ENCODE measurements around the gene SGMS2.
A peak's percentile ranks its signal among the peaks of the same experiment; 100 is the strongest.
"Not testable (repeated sequence)": the region's sequence is repeated elsewhere in the genome, so short reads cannot be mapped to it uniquely, and the experiment has no call there.

SGMS2 gene

GRCh38 chr4:107897823-107898222 lies 73.1 kb downstream of the SGMS2 start:
- H3K9ac ChIP-seq (ENCODE audit: low read depth, low read length): no peak overlapping the region
- no peaks in the 10 kb centered on the region for H3K36me3 ChIP-seq (ENCODE audit: insufficient read depth, low read length)
- H3K4me1 ChIP-seq (ENCODE audit: insufficient read depth, low read length): no peaks in the 10 kb centered on the region
- no peaks in the 10 kb centered on the region for H3K27me3 ChIP-seq (ENCODE audit: insufficient read depth, low read length)
- no peak overlapping the region for H3K4me3 ChIP-seq (ENCODE audit: low read length)
- H3K27ac ChIP-seq (ENCODE audit: low read depth, low read length): no peak overlapping the region
- no peaks in the 10 kb centered on the region for H3K9me3 ChIP-seq (ENCODE audit: insufficient read depth, low read depth, low read length)

GRCh38 chr4:107900067-107900466 lies 75.3 kb downstream of the SGMS2 start:
- WGBS: 93% methylated on average over 4 of the region's 4 CpGs
- H3K27ac ChIP-seq (ENCODE audit: low read depth, low read length): no peak overlapping the region

GRCh38 chr4:107900508-107900907 lies 75.8 kb downstream of the SGMS2 start:
- whole genome bisulfite sequencing: 90% methylated on average over 2 of the region's 3 CpGs

More at GRCh38 chr4:107900067-107900466, 75.3 kb downstream of the SGMS2 start:
- Histone ChIP-seq H3K9ac (ENCODE audit: low read depth, low read length) (no peak overlapping the region), H3K9me3 (ENCODE audit: insufficient read depth, low read depth, low read length) (no peaks in the 10 kb centered on the region), H3K36me3 (ENCODE audit: insufficient read depth, low read length) (no peaks in the 10 kb centered on the region), H3K27me3 (ENCODE audit: insufficient read depth, low read length) (no peaks in the 10 kb centered on the region), H3K4me1 (ENCODE audit: insufficient read depth, low read length) (no peaks in the 10 kb centered on the region), H3K4me3 (ENCODE audit: low read length) (no peak overlapping the region)

DNA sequence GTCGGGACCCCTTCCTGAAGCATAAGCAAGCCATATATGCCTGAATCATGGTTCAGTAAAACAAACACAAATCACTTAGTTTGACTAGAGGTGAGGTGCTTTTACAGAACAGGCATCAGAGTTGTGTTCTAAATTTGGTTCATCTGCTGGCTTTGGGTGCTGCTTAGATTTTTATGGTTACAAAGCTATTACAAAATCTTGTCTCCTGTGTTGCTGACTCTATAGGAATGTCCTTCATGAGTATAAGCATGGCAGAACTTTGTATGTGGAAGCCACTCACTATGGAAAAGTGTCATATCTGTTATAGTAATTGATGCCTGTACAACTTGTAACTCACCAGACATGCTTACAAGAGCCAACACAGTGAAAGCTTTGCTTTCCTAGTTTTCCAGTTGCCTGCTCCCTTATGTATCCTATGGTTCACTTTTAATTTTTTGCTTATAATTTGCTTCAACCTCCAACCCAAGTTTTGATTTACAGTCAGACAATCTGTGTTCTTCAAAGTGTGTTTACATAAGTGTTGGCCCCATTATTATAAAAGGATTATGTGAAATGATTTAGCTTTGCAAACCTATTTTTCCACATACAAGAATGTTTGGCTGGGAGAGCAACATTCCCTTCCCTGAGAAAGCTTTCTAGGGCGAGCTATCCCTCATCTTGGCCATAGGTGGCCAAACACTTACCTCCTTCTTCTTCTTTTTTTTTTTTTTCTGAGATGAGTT lies 76.6 kb downstream of the SGMS2 start:
- 89% methylated on average over 2 of the region's 2 CpGs for WGBS
- no peak overlapping the region for H3K9ac ChIP-seq (ENCODE audit: low read depth, low read length)
- no peaks in the 10 kb centered on the region for H3K27me3 ChIP-seq (ENCODE audit: insufficient read depth, low read length)
- H3K36me3 ChIP-seq (ENCODE audit: insufficient read depth, low read length): no peaks in the 10 kb centered on the region
- H3K4me1 ChIP-seq (ENCODE audit: insufficient read depth, low read length): peaks cover 5% of the 10 kb centered on the region
- no peak overlapping the region for H3K4me3 ChIP-seq (ENCODE audit: low read length)
- H3K9me3 ChIP-seq (ENCODE audit: insufficient read depth, low read depth, low read length): no peaks in the 10 kb centered on the region
- no peak overlapping the region for H3K27ac ChIP-seq (ENCODE audit: low read depth, low read length)

More at GRCh38 chr4:107900508-107900907, 75.8 kb downstream of the SGMS2 start:
- Histone ChIP-seq H3K9ac (ENCODE audit: low read depth, low read length) (no peak overlapping the region), H3K27me3 (ENCODE audit: insufficient read depth, low read length) (no peaks in the 10 kb centered on the region), H3K4me3 (ENCODE audit: low read length) (no peak overlapping the region), H3K27ac (ENCODE audit: low read depth, low read length) (no peak overlapping the region), H3K4me1 (ENCODE audit: insufficient read depth, low read length) (no peaks in the 10 kb centered on the region), H3K36me3 (ENCODE audit: insufficient read depth, low read length) (no peaks in the 10 kb centered on the region), H3K9me3 (ENCODE audit: insufficient read depth, low read depth, low read length) (no peaks in the 10 kb centered on the region)

DNA sequence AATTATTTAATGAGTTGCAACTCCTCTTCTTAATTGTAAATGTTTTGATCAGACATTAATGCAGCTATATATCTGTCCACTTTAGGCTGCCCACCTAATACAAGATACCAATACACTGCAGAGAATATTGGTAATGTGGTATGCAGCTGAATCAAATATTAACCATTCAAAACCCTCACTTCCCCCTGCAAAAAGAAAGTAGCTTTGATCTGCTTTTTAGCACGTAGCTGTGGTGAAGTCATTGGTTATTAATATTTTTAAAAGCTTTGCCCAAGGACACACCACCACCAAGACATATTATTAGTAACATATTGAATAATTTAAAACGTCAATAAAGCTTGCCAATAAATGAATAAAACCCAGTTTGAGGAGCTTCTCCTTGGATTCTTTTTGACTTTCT lies 78.0 kb downstream of the SGMS2 start:
- no peak overlapping the region for H3K27ac ChIP-seq (ENCODE audit: low read depth, low read length)
- WGBS: 83% methylated on average over 1 of the region's 2 CpGs

GRCh38 chr4:107905082-107905481 lies 80.3 kb downstream of the SGMS2 start:
- H3K9ac ChIP-seq (ENCODE audit: low read depth, low read length); H3K27me3 ChIP-seq (ENCODE audit: insufficient read depth, low read length); H3K4me3 ChIP-seq (ENCODE audit: low read length); H3K27ac ChIP-seq (ENCODE audit: low read depth, low read length); H3K9me3 ChIP-seq (ENCODE audit: insufficient read depth, low read depth, low read length); H3K36me3 ChIP-seq (ENCODE audit: insufficient read depth, low read length): not testable (repeated sequence)
- WGBS: 85% methylated on average over 3 of the region's 3 CpGs
- H3K4me1 ChIP-seq (ENCODE audit: insufficient read depth, low read length): peaks cover 11% of the 10 kb centered on the region

More for the DNA sequence above, 78.0 kb downstream of the SGMS2 start:
- H3K27me3 ChIP-seq (ENCODE audit: insufficient read depth, low read length): no peaks in the 10 kb centered on the region
- H3K4me1 ChIP-seq (ENCODE audit: insufficient read depth, low read length): peaks cover 11% of the 10 kb centered on the region
- no peaks in the 10 kb centered on the region for H3K9me3 ChIP-seq (ENCODE audit: insufficient read depth, low read depth, low read length)
- H3K36me3 ChIP-seq (ENCODE audit: insufficient read depth, low read length): no peaks in the 10 kb centered on the region
- no peak overlapping the region for H3K9ac ChIP-seq (ENCODE audit: low read depth, low read length)
- no peak overlapping the region for H3K4me3 ChIP-seq (ENCODE audit: low read length)

- peaks cover 11% of the 10 kb centered on the region for H3K4me1 ChIP-seq (ENCODE audit: insufficient read depth, low read length)
- no peaks in the 10 kb centered on the region for H3K27me3 ChIP-seq (ENCODE audit: insufficient read depth, low read length)
- peak overlapping the region; percentile 99 for H3K27ac ChIP-seq (ENCODE audit: low read depth, low read length)
- no peaks in the 10 kb centered on the region for H3K36me3 ChIP-seq (ENCODE audit: insufficient read depth, low read length)
- no peaks in the 10 kb centered on the region for H3K9me3 ChIP-seq (ENCODE audit: insufficient read depth, low read depth, low read length)
- peak overlapping the region; percentile 40 for H3K9ac ChIP-seq (ENCODE audit: low read depth, low read length)
- WGBS: 57% methylated on average over 4 of the region's 4 CpGs
- no peak overlapping the region for H3K4me3 ChIP-seq (ENCODE audit: low read length)
Measured at GRCh38 chr4:107906458-107907100, 81.8 kb downstream of the SGMS2 start.

- no peaks in the 10 kb centered on the region for H3K27me3 ChIP-seq (ENCODE audit: insufficient read depth, low read length)
- H3K4me3 ChIP-seq (ENCODE audit: low read length): no peak overlapping the region
- no peaks in the 10 kb centered on the region for H3K36me3 ChIP-seq (ENCODE audit: insufficient read depth, low read length)
- WGBS: 94% methylated on average over 7 of the region's 7 CpGs
- no peak overlapping the region for H3K27ac ChIP-seq (ENCODE audit: low read depth, low read length)
- no peak overlapping the region for H3K9ac ChIP-seq (ENCODE audit: low read depth, low read length)
- H3K4me1 ChIP-seq (ENCODE audit: insufficient read depth, low read length): peaks cover 11% of the 10 kb centered on the region
- H3K9me3 ChIP-seq (ENCODE audit: insufficient read depth, low read depth, low read length): no peaks in the 10 kb centered on the region
Measured at GRCh38 chr4:107908377-107908776, 83.6 kb downstream of the SGMS2 start.

- Histone ChIP-seq H3K9ac (ENCODE audit: low read depth, low read length) (no peak overlapping the region), H3K27me3 (ENCODE audit: insufficient read depth, low read length) (no peaks in the 10 kb centered on the region), H3K27ac (ENCODE audit: low read depth, low read length) (no peak overlapping the region), H3K36me3 (ENCODE audit: insufficient read depth, low read length) (no peaks in the 10 kb centered on the region), H3K9me3 (ENCODE audit: insufficient read depth, low read depth, low read length) (no peaks in the 10 kb centered on the region), H3K4me1 (ENCODE audit: insufficient read depth, low read length) (no peaks in the 10 kb centered on the region; the same call in 1 of the 2 replicates), H3K4me3 (ENCODE audit: low read length) (no peak overlapping the region)
- 45% methylated on average over 2 of the region's 2 CpGs for WGBS
Measured at GRCh38 chr4:107913283-107913899, 88.7 kb downstream of the SGMS2 start.

GRCh38 chr4:107915220-107915619 lies 90.5 kb downstream of the SGMS2 start:
- H3K27me3 ChIP-seq (ENCODE audit: insufficient read depth, low read length): no peaks in the 10 kb centered on the region
- H3K27ac ChIP-seq (ENCODE audit: low read depth, low read length): no peak overlapping the region
- H3K9ac ChIP-seq (ENCODE audit: low read depth, low read length): no peak overlapping the region
- 95% methylated on average over 1 of the region's 1 CpG for WGBS
- no peak overlapping the region for H3K4me3 ChIP-seq (ENCODE audit: low read length)
- H3K9me3 ChIP-seq (ENCODE audit: insufficient read depth, low read depth, low read length): peaks cover 9% of the 10 kb centered on the region; the same call in 1 of the 2 replicates
- H3K4me1 ChIP-seq (ENCODE audit: insufficient read depth, low read length): no peaks in the 10 kb centered on the region
- H3K36me3 ChIP-seq (ENCODE audit: insufficient read depth, low read length): no peaks in the 10 kb centered on the region

GRCh38 chr4:107916623-107917022 lies 91.9 kb downstream of the SGMS2 start:
- Histone ChIP-seq H3K4me1 (ENCODE audit: insufficient read depth, low read length) (no peaks in the 10 kb centered on the region), H3K9me3 (ENCODE audit: insufficient read depth, low read depth, low read length) (peaks cover 15% of the 10 kb centered on the region; the same call in 1 of the 2 replicates), H3K4me3 (ENCODE audit: low read length) (no peak overlapping the region), H3K36me3 (ENCODE audit: insufficient read depth, low read length) (no peaks in the 10 kb centered on the region), H3K27me3 (ENCODE audit: insufficient read depth, low read length) (no peaks in the 10 kb centered on the region), H3K9ac (ENCODE audit: low read depth, low read length) (no peak overlapping the region), H3K27ac (ENCODE audit: low read depth, low read length) (no peak overlapping the region)

All from HUES64 (cell line).